GM12874 (cell line): ENCODE data around the gene CCDC51.

Experiments used
- TF ChIP-seq, protein P1 (sequence below): IDR thresholded peaks from 2 replicates; pipeline ENCODE4 v1.5.1; 2011; ENCODE audit warnings: low read depth, mild to moderate bottlenecking, control low read depth, low read length, moderate library complexity; ENCODE audit not compliant: insufficient read depth

CCDC51 gene

DNA sequence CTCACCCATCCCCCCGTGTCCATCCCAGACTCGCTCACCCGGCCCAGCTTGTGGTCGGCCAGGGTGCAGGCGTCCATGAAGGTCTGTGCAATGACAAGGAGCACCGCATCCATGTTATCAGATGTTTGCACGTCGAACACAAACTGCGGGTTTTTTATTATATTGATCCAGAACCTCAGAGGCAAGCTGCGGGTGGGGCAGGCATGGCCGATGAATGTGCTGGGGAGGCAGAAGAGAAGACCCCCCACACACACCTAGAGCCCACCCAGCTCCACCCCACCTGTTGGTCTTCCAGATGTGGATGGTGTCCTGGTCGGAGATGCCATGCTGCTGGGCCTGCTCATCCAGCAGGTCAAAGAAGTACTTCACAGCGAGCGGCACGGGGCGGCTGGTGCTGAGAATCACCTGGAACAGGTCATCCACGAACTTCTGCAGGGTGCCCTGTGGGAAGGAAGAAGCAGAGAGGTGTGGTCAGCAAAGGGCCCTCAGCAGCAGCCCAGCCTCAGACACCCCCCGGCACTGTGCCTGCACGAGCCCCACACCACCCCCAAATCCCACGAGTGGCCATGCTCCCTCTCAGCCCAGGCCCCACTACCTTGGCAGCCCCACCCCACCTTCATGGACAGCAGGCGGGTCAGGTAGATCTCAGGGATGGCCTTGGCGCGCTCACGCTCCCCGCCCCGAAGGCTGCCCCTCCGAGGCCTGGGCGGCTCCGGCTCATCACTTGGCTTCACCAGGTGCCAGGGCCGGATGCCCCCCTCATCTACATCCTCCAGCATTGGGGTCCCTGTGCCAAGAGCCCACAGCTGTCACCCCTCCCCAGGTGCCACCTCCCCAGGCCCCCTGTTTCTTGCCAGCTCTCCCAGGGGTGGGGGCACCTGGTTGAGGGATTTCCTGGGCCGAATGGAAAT lies 30.4 kb downstream of the CCDC51 start:
- TF ChIP-seq, protein P1, sequence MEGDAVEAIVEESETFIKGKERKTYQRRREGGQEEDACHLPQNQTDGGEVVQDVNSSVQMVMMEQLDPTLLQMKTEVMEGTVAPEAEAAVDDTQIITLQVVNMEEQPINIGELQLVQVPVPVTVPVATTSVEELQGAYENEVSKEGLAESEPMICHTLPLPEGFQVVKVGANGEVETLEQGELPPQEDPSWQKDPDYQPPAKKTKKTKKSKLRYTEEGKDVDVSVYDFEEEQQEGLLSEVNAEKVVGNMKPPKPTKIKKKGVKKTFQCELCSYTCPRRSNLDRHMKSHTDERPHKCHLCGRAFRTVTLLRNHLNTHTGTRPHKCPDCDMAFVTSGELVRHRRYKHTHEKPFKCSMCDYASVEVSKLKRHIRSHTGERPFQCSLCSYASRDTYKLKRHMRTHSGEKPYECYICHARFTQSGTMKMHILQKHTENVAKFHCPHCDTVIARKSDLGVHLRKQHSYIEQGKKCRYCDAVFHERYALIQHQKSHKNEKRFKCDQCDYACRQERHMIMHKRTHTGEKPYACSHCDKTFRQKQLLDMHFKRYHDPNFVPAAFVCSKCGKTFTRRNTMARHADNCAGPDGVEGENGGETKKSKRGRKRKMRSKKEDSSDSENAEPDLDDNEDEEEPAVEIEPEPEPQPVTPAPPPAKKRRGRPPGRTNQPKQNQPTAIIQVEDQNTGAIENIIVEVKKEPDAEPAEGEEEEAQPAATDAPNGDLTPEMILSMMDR = no peak

DNA sequence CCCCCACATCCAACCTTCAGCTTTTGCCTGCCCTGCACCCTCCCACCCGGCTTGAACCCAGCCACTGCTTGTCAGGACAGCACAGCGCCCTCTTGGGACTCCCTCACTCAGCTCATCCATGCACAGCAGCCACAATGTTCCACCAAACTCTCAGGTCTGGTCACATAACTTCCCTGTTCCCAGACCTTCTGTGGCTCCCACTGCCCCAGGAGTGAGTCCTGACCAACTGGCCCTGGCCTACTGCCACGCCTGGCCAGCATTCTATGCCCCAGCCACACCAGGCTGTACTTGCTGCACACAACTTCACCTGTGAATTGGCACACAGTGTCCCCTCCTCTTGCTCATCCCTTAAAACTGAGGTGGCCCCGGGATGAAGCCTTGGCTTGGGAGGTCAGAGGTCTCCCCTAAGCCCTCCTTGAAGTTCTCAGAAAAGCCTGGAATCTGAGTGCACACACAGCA lies 31.1 kb downstream of the CCDC51 start:
- TF ChIP-seq, protein P1 = 0 out of 2 replicates have a peak, but pooled peaks have one; percentile 14

DNA sequence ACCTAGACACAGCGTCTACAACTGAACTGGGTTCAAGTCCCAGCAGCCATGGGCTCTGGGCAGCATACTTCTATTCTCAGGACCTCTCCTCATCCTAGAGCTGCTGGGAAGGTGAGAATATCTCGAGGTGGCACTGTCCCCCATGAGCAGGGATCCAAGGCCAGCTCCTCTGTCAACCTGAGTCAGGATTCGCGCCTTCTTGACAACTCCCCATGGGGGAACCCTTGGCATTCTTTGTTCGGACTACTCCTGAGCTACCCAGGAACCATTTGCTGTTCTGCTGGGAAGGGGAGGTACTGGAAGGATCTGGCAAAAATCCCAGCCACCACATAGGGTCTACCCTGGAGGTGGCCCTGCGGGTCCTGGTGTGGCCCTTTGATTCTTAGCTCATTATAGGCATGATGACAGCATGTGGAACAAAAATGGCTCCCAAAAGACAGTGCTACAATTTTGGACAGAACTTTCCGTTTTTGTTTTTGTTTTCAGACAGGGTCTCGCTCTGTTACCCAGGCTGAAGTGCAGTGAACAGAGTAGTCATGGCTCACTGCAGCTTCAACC lies 32.3 kb downstream of the CCDC51 start:
- TF ChIP-seq, protein P1 = no peak

DNA sequence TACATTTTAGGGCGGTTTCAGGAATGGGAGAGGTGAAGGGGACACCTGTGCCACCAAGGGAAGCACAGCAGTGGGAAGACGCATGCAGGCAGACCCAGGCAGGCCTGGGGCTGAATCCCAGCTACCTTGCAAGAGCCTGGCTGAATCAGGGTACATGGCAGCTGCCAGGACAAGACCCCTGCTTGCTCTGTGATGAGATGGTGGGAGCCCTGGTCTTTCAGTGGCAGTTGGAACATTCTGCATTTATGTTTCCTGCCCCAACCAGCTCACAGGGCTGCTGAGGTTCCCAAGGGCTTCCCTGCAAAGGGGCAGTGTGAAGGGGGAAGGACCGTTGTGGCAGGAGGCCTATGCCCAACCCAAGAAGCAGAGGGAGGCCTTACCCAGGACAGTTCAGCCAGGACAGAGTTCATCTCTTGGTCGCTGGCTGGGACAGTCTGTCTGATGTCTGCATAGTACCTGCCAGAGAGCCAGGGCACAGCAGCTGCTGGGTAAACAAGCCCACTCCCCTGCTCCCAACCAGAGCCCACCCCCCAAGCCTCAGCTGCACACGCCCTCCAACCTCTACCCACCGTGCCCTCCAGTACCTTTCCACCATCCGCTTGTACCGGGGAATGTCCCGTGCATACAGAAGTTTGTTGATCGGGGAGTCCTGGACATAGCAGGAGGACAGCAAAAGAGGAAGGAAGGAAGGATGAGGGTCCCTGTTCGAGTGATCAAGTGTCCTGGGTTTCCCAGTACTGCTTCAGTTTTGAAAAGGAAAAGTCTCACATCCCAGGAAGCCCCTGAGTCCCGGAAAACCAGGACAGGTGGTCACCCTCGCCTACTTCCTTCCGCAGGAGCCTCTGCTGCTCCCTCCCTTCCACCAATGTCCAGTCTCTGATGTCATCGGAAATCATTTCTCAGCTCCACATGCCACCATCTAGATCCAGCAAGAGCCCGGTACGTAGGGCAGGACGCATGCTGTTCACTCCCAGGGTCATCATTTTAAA lies 33.2 kb downstream of the CCDC51 start:
- TF ChIP-seq, protein P1 = no peak

DNA sequence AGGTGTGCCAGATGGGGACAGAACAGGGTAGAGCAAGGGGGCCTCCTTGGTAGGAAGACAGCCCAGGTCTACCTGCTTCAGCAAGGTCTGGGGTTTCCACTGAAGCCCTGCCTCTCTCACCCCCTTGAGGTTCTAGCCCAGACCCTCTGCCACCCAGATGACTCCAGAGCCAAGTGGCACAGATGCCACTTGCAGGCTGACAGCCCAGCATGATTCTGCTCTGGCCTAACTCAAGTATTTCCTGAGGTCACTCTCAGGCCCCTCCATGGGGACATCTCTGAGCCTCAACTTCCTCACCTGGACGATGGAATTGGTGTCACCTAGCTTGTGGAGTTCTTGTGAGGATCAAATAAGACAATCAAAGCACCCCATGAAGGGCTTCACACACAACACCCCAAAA lies 33.9 kb downstream of the CCDC51 start:
- TF ChIP-seq, protein P1 = no peak

DNA sequence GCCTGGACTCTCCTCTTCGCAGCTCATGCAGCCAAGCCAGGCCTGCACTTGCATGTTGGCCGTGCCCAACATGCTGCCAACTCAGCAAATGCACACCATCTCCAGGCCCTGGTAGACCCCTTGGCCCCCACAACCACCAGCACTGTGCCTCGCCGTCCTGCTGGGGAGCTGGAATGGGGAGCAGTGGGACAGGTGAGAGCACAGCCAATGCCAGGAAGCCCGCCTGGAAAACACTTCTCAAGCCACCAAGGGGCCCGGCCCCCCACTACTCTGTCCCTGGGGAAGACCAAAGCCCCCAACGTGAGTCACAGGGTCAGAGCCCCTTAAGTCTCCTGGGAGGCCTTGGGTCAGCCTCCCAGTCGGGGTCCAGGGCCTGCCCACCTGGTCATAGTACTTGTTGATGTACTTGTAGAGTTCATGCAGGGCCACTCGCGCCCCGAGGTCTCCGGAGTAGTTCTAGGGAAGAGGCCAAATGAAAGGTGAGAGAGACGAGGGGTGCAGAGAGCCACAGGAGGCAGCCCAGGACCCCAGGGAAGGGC lies 34.5 kb downstream of the CCDC51 start:
- TF ChIP-seq, protein P1 = no peak
